ENCODE results near the gene HNRNPK.

DNA sequence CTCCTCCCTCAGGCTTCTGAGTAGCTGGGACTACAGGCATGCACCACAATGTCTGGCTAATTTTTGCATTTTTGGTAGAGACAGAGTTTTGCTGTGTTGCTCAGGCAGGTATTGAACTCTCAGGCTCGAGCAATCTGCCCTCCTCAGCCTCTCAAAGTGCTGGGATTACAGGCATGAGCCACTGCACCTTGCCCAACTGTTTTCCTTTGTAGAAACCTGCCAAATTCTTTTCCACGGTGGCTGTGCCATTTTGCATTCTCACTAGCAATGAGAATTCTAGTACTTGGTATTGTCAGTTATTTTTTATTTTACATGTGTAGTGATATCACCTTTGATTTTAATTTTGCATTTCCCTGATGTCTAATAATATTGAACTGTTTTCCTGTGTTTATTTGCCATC is 8.4 kb upstream of the HNRNPK start:
- TF ChIP-seq, protein P1, sequence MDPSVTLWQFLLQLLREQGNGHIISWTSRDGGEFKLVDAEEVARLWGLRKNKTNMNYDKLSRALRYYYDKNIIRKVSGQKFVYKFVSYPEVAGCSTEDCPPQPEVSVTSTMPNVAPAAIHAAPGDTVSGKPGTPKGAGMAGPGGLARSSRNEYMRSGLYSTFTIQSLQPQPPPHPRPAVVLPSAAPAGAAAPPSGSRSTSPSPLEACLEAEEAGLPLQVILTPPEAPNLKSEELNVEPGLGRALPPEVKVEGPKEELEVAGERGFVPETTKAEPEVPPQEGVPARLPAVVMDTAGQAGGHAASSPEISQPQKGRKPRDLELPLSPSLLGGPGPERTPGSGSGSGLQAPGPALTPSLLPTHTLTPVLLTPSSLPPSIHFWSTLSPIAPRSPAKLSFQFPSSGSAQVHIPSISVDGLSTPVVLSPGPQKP (IDR thresholded peaks at IDR 0.05; ENCODE audit: borderline replicate concordance, low read depth, low read length) = no peak
- TF ChIP-seq NFE2L2 (IDR thresholded peaks at IDR 0.05; ENCODE audit: low read depth, low read length) = no peak
- no peak for TF ChIP-seq POLR2A (IDR thresholded peaks at IDR 0.05; ENCODE audit: low read depth, low read length)
- TF ChIP-seq, protein P2, sequence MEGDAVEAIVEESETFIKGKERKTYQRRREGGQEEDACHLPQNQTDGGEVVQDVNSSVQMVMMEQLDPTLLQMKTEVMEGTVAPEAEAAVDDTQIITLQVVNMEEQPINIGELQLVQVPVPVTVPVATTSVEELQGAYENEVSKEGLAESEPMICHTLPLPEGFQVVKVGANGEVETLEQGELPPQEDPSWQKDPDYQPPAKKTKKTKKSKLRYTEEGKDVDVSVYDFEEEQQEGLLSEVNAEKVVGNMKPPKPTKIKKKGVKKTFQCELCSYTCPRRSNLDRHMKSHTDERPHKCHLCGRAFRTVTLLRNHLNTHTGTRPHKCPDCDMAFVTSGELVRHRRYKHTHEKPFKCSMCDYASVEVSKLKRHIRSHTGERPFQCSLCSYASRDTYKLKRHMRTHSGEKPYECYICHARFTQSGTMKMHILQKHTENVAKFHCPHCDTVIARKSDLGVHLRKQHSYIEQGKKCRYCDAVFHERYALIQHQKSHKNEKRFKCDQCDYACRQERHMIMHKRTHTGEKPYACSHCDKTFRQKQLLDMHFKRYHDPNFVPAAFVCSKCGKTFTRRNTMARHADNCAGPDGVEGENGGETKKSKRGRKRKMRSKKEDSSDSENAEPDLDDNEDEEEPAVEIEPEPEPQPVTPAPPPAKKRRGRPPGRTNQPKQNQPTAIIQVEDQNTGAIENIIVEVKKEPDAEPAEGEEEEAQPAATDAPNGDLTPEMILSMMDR (conservative IDR thresholded peaks at IDR 0.05; ENCODE audit: low read depth, low read length) = no peak
- TF ChIP-seq, protein P3, sequence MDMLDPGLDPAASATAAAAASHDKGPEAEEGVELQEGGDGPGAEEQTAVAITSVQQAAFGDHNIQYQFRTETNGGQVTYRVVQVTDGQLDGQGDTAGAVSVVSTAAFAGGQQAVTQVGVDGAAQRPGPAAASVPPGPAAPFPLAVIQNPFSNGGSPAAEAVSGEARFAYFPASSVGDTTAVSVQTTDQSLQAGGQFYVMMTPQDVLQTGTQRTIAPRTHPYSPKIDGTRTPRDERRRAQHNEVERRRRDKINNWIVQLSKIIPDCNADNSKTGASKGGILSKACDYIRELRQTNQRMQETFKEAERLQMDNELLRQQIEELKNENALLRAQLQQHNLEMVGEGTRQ (IDR thresholded peaks at IDR 0.05; ENCODE audit: low read depth, low read length) = no peak
- no peak for TF ChIP-seq CEBPB (IDR thresholded peaks at IDR 0.05; ENCODE audit: low read depth, low read length)
- no peak for TF ChIP-seq MXI1 (IDR thresholded peaks at IDR 0.05; ENCODE audit: borderline replicate concordance, low read depth, low read length)
- no peak for TF ChIP-seq FOS (IDR thresholded peaks at IDR 0.05; ENCODE audit: low read depth, low read length)

Data from IMR-90 (cell line).